ENCODE measurements around the gene NOXRED1.

GRCh38 chr14:77406086-77406485 is 17.2 kb downstream of the NOXRED1 start:
- TF ChIP-seq CTCF (IDR thresholded peaks at IDR 0.05) (no peak), EP300 (IDR thresholded peaks at IDR 0.05; ENCODE audit: low read depth) (no peak), POLR2AphosphoS5 (IDR thresholded peaks at IDR 0.05) (no peak)

Data from transverse colon (tissue), 4 donors.